Stimulated activated CD8-positive, alpha-beta memory T cell treated with anti-CD3 and anti-CD28 coated beads, Interleukin-4, amount 100 ng/mL, for 4 hours (primary cell): ENCODE results near the gene RUNDC1.
"Not testable (repeated sequence)": the region's sequence is repeated elsewhere in the genome, so short reads cannot be mapped to it uniquely, and the experiment has no call there.

Experiments used
- DNase-seq, 2 donors: peaks; one replicate each; pipeline ENCODE4 v3.0.0-alpha.2; 2020; ENCODE audit warnings: low read depth in 2 of 2, low spot score in 1 of 2

Gene RUNDC1

GRCh38 chr17:42989726-42990652, 9.6 kb downstream of the RUNDC1 start:
- DNase-seq = no peak

DNA sequence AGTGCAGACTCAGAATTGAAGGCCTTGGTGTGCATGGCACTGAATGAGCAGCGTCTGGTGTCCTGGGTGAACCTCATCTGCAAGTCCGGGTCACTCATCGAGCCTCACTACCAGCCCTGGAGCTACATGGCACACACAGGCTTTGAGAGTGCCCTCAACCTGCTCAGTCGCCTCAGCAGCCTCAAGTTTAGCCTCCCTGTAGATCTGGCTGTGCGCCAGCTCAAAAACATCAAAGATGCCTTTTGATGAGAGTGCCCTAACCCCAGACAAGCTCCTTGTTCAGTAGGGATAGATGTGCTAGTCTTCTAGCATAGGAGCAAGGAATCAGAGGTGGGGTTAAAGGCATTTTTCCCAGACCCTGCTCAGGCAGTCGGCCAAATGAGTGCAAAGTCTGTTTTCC, 11.1 kb downstream of the RUNDC1 start:
- DNase-seq = no peak

DNA sequence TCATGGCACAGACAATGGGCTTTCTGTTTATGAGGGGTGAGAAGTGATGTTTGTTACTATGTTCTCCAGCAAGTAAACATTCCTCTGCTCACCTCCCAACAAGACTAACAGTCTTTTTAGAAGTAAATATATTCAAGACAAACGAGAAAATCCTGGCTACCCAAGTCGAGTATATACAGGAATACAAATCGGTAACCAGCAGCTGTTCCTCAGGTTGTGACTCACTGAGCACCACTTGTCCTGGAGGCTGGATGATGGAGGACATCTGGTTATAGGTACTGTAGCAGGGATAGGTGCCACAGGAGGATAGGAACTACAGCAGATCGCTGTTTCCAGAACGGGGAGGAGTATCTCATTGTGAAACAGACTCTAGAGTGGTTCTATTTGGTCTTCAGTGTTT, 12.5 kb downstream of the RUNDC1 start:
- DNase-seq = no peak

DNA sequence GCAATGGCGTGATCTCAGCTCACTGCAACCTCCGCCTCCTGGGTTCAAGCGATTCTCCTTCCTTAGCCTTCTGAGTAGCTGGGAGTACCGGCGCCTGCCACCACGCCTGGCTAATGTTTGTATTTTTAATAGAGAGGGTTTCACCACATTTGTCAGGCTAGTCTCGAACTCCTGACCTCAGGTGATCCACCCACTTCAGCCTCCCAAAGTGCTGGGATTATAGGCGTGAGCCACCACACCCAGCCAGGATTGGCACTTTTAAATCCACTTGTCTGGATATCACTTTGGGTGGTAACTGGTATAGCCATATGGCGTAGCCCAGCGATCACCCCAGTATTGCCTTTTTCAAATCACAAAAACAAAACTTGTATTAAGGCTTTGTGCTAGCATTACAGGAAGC, 13.5 kb downstream of the RUNDC1 start:
- DNase-seq = not testable (repeated sequence)

- no peak for DNase-seq
Measured at GRCh38 chr17:42997390-42997983, 17.1 kb downstream of the RUNDC1 start.

- DNase-seq = peak; percentile 93 to 96
Measured at GRCh38 chr17:42997984-42998938, 17.9 kb downstream of the RUNDC1 start, which contains the start of gene RPL27. TSS of gene RPL27 (plus strand) at chr17:42998419. CDS start at chr17:42998751, 332 bp downstream.

DNA sequence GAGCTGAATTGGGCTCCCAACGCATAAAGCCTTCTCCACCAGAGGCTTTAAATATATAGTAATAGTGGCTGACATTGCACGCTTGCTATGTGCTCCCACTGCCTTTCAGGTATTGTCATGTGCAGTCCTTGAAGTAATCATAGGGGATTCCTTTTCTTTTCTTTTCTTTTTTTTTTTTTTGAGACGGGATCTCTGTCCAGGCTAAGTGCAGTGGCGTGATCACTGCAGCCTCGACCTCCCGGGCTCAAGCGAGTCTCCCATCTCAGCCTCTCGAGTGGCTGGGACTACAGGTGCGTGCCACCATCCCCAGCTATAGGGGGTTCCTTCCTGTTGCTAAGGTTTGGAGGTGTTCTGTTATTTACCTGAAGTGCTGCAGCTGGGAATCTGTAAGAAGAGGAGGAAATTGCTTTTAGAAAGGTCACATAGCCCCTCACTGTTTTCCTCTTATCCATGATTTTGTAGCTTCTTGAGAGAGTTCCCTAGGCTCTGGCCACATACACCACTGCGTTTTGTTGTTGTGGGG, 18.7 kb downstream of the RUNDC1 start:
- no peak for DNase-seq

- DNase-seq = not testable (repeated sequence)
Measured at GRCh38 chr17:43000894-43001293, 20.5 kb downstream of the RUNDC1 start.

GRCh38 chr17:43003542-43004172, 23.3 kb downstream of the RUNDC1 start:
- no peak for DNase-seq

DNA sequence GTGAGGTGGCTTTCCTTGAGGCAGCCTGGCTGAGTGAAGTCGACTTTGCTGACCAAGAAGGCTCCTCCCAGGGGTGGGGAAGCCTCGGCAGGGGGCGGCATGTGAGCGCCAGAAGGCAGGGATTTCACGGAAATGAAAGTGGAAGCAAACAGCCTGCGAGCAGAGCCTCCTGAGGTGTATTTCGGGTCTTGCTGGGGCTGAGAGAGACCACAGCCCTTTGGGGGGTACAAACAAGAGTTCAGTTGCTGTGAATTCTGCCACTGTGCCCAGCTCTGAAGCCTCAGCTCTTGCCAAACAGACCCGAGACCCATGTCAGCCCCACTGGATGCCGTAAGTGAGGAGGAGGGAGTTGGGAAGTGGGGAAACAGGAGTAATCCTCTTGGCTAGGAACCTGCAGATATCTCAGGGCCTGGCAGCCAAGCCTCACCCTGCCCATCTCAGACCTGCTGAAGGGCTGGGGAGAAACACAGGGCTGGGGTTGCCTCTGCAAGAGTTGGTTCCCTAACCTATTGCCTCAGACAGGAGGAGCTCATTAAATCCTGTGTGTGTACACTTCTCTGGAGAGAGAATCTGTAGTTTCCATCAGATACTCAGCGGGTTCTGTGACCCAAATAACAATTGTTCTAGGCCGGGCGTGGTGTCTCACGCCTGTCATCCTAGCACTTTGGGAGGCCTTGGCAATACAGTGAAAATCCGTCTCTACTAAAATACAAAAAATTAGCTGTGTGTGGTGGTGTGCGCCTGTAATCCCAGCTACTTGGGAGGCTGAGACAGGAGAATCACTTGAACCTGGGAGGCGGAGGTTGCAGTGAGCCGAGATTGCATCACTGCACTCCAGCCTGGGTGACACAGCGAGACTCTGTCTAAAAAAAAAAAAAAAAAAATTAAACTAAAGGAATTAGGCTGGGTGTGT, 26.5 kb downstream of the RUNDC1 start, which contains the start of gene IFI35:
TSS of gene IFI35 (plus strand) at position 146 of the 913 bp plus-strand sequence. CDS start at position 310, 164 bp downstream.
- peak; percentile 74 to 75 for DNase-seq

- DNase-seq = no peak
Measured at GRCh38 chr17:43010667-43011308, 30.4 kb downstream of the RUNDC1 start.

- DNase-seq = no peak
Measured at GRCh38 chr17:43011728-43012472, 31.5 kb downstream of the RUNDC1 start.

- DNase-seq = no peak
Measured at GRCh38 chr17:43013296-43013695, 32.9 kb downstream of the RUNDC1 start.

DNA sequence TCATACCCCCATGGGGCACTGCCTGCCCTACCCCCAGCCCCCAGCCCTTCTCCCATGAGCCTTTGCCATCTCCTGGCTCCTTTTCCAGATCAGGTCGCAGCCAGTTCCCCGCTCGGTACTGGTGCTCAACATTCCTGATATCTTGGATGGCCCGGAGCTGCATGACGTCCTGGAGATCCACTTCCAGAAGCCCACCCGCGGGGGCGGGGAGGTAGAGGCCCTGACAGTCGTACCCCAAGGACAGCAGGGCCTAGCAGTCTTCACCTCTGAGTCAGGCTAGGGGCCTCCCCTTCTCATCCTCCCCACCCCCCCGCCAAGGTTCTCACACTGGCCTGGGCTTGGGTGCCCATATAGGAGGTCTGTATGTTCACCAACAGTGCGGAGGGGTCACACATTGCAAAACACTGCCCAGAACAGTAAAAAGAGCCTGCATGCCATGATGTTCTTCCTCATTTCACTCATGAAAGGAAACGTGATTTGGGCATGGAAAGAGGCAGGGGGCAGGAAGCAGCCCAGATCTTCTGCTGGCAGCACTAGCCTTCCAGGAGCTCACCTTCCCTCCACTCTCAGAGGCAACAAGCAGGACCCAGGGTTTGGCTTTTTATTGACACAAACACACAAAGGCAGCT, 33.8 kb downstream of the RUNDC1 start:
- no peak for DNase-seq

DNA sequence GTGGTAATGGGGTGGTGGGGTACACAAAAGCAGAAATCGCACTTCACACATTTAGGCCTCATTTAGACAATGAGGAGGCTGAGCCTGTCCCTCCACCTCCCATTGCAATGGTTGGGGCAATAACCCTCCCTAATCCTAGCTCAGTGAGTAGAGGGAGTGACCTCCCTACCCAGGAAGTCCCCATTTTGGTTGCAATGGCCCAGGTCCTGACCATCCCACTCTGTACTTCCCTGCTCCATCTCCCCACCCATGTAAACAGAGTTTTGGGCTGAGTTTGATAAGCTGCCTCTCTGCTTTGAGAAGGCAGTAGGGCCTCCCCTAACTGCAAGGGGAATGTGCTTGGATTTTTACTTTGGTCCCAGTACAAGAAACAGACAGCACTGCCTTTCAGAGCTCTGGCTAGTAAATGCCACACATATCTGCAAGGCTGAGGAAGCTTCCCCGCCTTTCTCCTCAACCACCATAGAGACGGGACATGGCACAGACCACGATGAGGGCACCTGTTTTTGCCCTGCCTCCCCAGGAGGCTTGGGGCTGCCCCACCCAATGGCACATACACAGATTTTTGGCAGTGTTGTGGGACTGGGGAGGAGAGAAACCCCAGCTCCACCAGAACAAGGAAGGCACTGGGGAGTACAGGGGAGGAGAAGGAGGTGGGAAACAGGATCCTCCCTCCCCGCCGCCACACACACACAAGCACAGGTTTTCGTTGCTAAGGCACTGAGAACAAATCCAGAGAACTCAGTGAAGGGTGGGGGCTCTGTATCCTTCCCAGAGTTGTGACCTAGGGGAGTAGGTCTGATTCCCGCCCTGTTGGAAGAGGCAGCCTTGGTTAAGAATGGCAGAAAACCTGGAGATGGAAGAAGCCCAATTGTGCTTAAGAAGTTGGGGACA, 34.5 kb downstream of the RUNDC1 start:
- DNase-seq = no peak

DNA sequence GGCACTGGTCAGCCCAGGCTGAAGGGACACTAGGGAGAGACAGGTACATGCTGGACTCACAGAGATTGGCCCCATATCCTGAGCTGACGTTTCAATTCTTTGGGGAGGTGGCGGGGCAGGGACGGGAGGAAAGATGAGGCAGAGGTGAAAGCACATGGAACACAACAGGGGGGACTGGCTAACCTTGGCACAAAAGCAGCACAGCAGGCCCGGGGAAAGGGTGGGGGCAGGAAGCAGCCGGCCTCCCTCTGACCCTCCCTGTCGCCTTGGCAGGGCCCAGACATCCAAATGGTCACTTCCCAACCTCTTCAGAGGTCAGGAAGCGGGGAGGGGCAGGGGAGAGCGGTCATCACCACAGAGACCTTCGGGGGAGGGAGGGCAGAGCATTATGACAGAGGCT, 35.2 kb downstream of the RUNDC1 start:
- DNase-seq = no peak

GRCh38 chr17:43016216-43016615, 35.9 kb downstream of the RUNDC1 start:
- DNase-seq = no peak
